Measurements from ENCODE around the gene SMURF1.

DNA sequence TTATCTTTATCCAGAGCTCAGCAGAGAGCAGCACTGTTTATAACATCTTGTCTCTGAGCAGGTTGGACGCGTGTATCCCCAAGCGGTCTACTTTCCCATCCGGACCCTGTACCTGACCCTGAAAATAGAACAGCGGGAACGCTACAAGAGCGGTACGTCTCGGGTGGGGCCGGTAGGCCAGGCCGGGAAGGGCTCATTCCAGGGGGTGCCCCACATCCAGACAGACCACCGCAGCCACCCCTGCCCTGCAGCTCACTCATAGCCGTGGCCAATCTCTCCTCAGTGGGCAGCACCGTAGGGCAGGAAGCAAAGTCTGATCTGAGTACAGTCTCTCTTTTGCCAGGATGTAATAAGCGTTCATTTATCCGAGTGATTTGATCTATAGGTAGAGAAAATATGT, 151.8 kb downstream of the SMURF1 start:
- TF ChIP-seq, protein P1, sequence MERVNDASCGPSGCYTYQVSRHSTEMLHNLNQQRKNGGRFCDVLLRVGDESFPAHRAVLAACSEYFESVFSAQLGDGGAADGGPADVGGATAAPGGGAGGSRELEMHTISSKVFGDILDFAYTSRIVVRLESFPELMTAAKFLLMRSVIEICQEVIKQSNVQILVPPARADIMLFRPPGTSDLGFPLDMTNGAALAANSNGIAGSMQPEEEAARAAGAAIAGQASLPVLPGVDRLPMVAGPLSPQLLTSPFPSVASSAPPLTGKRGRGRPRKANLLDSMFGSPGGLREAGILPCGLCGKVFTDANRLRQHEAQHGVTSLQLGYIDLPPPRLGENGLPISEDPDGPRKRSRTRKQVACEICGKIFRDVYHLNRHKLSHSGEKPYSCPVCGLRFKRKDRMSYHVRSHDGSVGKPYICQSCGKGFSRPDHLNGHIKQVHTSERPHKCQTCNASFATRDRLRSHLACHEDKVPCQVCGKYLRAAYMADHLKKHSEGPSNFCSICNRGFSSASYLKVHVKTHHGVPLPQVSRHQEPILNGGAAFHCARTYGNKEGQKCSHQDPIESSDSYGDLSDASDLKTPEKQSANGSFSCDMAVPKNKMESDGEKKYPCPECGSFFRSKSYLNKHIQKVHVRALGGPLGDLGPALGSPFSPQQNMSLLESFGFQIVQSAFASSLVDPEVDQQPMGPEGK (CRISPR knock-in tag; IDR thresholded peaks at IDR 0.05; ENCODE audit: borderline replicate concordance) = no peak
- no peak for TF ChIP-seq OSR1 (CRISPR knock-in tag; IDR thresholded peaks at IDR 0.05)
- no peak for TF ChIP-seq RARB (CRISPR knock-in tag; IDR thresholded peaks at IDR 0.05)
- TF ChIP-seq, protein P2, sequence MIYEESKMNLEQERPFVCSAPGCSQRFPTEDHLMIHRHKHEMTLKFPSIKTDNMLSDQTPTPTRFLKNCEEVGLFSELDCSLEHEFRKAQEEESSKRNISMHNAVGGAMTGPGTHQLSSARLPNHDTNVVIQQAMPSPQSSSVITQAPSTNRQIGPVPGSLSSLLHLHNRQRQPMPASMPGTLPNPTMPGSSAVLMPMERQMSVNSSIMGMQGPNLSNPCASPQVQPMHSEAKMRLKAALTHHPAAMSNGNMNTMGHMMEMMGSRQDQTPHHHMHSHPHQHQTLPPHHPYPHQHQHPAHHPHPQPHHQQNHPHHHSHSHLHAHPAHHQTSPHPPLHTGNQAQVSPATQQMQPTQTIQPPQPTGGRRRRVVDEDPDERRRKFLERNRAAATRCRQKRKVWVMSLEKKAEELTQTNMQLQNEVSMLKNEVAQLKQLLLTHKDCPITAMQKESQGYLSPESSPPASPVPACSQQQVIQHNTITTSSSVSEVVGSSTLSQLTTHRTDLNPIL (CRISPR knock-in tag; IDR thresholded peaks at IDR 0.05; ENCODE audit: low read depth) = no peak
- no peak for TF ChIP-seq TCF4 (CRISPR knock-in tag; IDR thresholded peaks at IDR 0.05; ENCODE audit: borderline replicate concordance)
- no peak for TF ChIP-seq ZC3H10 (CRISPR knock-in tag; IDR thresholded peaks at IDR 0.05)
- TF ChIP-seq ZNF70 (CRISPR knock-in tag; IDR thresholded peaks at IDR 0.05) = no peak
- TF ChIP-seq BACH2 (CRISPR knock-in tag; IDR thresholded peaks at IDR 0.05; ENCODE audit: borderline replicate concordance) = no peak
- no peak for TF ChIP-seq ZFP3 (CRISPR knock-in tag; IDR thresholded peaks at IDR 0.05)
